CD4-positive, alpha-beta T cell treated with Interleukin-1 beta for 1 hour (primary cell): ENCODE measurements around the gene APOC4.
A peak's percentile ranks its signal among the peaks of the same experiment; 100 is the strongest.
"Not testable (repeated sequence)": the region's sequence is repeated elsewhere in the genome, so short reads cannot be mapped to it uniquely, and the experiment has no call there.

ENCODE experiments used
- DNase-seq, 2 donors: peaks; one replicate each; pipeline ENCODE4 v3.0.0-alpha.2; 2020 to 2022

The APOC4 gene

DNA sequence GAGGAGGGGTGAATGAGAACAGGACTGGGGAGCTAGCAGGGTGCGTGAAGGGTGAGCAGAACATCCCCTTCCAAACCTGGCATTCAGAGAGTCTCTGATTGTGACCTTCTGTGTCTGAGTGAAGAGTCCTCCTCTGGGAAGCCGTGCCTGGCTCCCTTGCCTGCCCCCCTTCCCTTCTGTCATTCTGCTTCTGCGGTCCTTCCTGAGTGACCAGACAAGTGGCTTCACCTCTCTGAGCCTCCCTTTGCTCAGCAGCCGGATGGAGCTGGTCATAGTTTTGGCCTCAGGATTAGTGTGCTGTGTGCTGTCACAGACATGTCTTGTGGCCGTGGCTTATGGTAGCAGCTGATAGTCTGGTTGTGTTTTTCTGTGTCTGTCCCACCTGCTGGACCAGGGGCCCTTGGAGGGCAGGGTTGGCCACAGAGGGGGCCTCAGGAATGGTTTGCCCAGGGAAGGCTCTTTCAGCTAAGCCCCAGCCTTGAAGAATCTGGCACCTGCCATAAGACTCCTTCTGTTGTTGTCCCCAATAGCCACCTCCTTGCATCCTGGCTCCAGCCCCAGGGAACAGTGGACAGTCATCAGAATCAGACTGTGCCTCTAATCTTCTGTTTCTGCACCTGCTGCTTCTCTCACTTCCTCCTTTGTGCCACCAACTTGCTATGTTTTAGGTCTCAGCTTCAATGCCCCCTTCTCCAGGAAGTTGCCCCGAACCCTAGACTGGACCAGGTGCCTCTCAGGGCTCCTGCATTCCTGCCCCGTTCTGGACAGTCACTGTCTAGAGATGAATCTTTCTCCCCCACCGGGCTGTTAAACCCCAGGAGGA lies 19.1 kb downstream of the APOC4 start:
- DNase-seq = peak in 1 of 2 donors; percentile 22

DNA sequence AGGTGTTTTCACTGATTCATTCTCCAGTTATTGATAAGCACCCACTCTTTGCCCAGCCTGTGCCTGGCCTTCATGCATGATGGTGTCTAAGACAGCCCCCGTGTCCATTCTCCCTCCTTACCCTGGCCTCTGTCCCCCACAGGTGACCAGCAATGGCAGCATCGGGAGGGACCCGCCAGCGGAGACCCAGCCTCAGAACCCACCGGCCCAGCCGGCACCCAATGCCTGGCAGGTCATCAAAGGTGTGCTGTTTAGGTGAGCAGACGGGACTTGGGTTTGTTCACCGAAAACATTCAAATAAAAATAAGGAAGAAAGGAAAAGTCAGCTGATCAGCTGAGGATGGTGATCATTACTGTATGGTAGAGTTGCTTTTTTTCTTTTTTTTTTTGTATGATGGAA lies 19.8 kb downstream of the APOC4 start:
- DNase-seq = no peak

DNA sequence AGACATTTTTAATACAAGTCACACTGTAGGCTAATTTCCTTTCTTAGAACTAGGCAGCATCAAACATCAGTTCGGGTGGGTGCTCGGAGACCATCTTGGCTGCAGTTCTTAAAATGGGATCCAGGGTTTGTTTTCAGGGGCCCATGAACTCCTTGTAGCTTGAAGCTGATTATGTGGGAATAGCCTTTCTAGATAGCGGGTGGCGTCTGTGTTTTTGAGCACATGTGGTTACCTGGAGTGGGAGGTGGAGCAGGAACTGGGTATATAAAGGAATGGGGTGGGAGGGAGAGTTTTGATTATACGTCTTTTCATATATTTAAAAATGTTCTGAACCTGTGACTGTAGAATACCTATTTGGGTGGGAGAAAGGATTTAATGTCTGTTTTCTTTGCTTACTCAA lies 26.1 kb downstream of the APOC4 start:
- no peak for DNase-seq

DNA sequence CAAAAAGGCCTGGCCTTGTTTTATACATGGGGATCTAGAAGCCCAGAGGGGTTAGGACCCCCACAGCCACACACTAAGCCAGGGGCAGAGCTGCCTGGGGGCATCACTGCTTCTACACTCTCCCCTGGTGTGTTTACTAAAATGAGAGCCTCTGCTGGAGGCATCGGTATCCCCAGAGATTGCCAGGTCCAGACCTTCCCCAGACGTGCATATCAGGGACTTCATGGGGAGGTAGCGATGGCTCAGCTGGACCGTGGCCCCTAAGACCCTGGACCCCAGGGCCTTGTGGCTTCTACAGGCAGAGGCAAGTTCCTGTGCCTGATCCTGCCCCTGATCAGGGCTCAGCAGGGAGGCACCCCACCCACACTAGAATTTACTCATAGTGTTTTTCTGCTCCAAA lies 26.6 kb downstream of the APOC4 start:
- DNase-seq = no peak

DNA sequence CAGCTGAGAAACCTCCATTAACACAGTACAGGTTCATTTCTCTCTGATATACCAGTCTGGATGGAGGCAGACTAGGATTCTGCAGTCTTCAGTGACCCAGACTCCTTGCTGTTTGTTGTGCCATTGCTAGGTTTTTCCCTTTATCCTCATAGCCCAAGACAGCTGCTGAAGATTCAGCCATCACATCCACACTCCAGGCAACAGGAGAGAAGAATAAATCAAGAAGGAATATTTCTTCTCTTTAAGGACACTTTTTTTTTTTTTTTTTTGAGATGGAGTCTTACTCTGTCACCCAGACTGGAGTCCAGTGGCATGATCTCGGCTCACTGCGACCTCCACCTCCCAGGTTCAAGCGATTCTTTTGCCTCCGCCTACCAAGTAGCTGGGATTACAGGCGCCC lies 27.4 kb downstream of the APOC4 start:
- no peak for DNase-seq

DNA sequence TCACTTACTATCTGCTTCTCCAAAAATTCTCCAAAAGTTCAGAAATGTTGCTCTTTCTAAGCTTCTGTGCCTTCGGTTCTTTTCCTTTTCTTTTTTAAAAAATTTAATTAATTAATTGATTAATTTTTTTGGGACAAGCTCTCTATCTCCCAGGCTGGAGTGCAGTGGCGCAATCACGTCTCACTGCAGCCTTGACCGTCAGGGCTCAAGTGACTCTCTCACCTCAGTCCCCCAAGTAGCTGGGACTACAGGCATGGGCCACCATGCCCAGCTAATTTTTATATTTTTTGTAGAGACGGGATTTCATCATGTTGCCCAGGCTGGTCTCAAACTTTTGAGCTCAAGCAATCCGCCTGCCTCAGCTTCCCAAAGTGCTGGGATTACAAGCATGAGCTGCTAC lies 29.4 kb downstream of the APOC4 start:
- DNase-seq = not testable (repeated sequence)

DNA sequence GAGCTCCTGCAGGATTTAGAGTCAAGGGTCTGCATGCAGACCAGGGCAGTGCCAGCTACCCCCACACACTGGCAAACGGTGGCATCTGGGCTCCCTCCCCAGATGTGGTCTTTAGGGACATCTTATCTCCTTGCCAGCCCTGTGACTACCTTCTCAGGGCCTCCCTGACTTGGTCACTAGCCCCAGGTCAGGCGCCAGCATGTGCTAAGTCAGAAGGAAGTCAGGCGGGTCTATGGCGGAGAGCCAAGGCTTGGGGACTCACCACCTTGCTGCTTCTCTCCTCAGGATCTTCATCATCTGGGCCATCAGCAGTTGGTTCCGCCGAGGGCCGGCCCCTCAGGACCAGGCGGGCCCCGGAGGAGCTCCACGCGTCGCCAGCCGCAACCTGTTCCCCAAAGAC lies 30.8 kb downstream of the APOC4 start:
- DNase-seq = no peak

DNA sequence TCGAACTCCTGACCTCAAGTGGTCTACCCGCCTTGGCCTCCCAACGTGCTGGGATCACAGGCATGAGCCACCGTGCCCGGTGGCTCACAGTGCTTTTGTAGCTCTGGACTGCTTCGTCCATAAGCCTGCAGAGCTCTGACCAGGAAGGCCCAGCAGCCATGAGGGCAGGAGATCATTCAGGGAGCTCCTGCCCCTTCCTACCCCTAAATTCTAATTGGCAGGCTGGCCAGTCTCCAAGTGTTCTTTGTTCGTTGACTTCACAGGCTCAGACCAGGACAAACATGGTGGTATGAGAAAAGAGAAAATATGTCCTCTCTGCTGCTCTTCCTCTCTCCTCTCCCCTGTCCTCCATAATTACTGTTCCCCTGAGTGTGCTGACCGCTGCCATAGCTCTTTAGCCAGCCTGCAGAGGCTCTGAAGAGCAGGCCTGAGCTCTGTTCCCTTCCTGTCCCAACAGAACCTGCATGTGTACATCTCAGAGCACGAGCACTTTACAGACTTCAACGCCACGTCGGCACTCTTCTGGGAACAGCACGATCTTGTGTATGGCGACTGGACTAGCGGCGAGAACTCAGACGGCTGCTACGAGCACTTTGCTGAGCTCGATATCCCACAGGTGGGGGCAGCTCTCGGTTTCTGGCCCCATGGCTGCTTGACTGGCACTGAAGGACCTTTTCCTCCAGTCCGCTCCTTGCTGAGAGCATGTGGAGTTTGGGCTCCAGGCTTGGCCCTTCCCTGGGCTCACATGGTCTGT lies 32.1 kb downstream of the APOC4 start:
- no peak for DNase-seq

DNA sequence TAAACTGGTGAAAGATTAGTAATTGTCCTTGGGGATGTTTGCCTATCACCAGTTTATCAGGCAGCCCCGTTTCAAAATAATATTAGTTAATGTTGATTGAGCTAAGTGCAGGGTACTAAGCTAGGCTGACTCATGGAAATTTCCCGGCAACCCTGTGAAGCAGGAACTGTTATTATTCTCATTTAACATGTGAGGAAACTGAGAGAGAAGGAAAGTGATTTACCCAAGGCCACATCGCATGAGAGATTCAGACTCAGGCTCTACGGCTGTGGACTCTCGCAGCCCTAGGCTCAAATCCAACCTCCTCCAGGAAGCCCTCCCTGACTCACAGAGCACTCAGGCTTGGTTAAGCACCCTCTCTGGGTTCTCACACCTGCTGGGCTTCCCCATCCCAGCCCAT lies 32.8 kb downstream of the APOC4 start:
- DNase-seq = no peak

DNA sequence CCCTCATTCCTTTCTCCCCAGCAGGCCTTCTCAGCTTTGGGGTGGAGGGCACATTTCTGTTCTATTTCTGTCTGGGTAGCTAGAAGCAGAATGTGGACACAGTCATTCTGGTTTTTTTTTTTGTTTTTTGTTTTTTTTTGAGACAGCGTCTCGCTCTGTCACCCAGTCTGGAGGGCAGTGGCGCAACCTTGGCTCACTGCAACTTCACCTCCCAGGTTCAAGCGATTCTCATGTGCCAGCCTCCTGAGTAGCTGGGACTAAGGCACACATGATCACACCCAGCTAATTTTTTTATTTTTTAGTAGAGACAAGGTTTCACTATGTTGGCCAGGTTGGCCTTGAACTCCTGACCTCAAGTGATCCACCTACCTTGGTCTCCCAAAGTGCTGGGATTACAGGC lies 33.4 kb downstream of the APOC4 start:
- no peak for DNase-seq

DNA sequence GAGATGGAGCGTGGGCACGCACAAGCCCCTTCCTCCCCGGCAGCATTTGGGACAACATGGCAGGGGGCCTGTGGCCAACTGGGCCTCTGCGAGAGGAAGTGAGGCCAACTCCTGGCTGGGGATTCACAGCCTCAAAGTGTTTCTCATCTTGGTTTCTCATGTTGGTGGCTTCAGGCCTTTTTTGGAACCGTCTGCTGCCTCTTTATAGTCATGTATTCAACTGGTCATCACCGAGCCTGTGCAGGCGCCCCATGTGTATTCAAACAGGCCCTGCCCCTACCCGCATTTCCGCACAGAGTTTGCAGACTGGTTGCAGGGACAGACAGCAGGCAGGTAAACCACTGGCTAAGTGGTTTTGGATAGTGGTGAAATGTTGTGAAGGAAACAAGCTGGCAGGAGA lies 42.0 kb downstream of the APOC4 start:
- no peak for DNase-seq

DNA sequence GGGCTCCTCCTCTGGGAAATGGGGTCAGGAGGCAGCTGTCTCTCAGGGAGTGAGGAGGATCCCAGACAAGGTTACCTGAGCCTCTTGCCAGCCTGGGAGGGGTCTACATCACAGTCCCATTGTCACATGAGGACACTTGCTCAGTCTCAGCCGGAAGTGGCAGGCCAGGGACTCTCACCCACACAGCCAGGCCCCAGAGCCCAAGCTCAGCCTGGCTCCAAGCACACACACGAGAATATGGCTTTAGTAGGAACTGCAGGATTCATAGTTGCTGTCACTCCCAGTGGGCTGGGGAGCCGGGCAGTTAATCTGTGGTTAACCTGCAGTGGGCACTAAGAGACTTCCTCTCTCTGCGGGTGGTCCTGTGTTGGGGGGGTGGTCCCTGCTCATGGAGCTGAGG lies 43.4 kb downstream of the APOC4 start:
- DNase-seq = no peak

DNA sequence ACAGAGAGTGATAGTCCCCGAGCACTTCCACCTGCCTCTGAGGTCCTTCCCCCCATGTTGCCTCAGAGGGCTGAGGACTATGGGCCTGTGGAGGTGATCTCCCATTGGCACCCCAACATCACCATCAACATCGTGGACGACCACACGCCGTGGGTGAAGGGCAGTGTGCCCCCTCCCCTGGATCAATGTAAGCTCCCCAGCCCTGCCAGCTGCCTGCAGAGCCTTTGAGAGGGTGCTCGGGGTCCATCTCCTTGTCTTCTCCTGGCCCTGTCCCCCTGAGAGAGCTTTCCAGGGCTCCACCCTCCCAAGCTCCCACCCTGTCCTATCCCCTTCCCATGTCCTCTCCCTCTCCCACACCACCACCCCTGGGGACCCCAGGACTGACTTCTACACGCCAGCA lies 44.4 kb downstream of the APOC4 start:
- no peak for DNase-seq

DNA sequence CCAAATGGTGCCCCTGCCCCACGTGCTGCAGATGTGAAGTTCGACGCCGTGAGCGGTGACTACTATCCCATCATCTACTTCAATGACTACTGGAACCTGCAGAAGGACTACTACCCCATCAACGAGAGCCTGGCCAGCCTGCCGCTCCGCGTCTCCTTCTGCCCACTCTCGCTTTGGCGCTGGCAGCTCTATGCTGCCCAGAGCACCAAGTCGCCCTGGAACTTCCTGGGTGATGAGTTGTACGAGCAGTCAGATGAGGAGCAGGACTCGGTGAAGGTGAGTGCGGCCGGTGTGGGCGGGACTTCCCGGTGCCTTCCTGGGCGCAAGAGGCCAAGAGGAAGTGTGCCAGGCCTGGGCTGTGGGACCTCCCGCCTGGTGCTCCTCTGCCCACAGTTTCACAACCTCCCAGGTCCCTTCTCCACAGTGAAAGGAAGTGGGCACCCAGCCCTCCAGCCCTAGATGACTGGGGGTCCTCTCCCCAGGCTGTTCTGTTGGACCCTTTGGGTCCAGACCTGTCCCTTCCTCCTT lies 45.2 kb downstream of the APOC4 start:
- DNase-seq = no peak

DNA sequence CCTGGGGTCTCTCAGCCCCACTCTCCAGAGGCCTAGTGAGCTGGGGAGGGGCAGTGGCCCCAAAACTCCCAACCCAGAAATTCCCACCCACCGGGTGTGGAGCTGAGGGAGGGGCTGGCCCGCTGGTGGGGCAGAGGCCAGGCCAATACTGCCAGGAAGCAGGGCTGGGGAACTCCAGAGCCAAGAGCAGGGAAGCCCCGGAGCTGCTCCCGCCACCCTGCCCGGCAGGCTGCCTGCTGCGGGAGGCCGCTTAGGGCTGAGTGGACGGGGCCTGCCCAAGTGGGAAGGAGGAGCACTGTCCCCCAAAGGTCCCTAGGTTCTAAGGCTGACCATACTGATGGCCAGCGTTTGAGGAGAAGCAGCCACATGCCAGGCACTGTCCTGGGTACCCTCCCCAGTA lies 46.2 kb downstream of the APOC4 start:
- no peak for DNase-seq

DNA sequence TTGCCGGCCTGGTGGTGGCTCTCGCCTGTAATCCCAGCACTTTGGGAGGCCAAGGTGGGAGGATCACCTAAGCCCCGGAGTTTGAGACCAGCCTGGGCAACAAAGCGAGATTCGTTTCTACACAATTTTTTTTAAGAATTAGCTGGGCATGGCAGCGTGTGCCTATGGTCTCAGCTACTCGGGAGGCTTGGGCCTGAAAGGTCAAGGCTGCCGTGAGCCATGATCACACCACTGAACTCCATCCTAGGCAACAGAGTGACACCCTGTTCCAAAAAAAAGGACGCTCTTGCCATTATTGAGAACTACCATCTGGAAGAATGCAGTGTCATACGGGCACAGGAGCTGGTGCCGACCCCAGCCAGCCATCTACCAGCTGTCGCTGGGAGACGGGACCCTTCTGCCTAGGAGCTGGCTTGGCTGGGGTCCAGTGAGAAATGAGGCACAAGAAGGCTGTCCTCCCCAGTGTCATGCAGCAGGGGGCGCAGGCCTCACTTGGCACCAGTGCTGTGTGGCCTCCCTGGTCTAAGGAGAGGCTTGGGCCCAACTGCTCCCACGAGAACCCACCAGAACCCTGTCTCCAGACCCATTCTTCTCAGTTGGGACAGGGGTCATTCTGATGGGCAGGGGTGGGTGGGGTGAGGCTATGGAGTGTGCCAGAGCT lies 47.0 kb downstream of the APOC4 start:
- peak; percentile 65 to 66 for DNase-seq

DNA sequence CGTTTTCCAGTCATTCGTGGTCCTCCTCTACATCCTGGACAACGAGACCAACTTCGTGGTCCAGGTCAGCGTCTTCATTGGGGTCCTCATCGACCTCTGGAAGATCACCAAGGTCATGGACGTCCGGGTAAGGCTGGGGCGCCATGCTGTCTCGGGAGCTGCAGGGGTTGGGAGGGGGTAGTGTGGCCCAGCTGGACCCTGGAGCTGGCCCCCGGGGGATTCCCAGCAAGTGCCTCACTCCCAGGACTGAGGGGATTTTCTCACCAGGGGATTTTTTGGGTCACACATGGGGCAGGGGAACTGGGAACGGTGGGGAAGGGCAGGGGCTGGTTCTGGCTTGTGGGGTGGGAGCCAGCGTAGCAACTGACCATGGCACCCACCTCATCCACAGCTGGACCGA lies 48.4 kb downstream of the APOC4 start:
- DNase-seq = no peak

DNA sequence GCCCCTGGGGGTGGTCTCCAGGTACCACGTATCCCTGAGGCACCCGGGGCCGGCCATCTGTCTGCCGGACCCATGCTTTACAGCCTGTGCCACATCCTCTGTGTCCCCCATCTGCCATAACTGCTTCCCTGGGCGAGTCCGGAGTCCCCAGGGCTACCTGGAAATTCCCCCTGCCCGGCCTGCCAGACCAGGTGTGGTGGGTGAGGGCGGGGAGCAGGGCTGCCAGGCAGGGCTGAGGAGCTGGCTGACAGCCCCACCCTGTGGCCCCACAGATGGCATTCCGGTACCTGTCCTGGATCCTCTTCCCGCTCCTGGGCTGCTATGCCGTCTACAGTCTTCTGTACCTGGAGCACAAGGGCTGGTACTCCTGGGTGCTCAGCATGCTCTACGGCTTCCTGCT lies 48.9 kb downstream of the APOC4 start:
- DNase-seq = no peak

DNA sequence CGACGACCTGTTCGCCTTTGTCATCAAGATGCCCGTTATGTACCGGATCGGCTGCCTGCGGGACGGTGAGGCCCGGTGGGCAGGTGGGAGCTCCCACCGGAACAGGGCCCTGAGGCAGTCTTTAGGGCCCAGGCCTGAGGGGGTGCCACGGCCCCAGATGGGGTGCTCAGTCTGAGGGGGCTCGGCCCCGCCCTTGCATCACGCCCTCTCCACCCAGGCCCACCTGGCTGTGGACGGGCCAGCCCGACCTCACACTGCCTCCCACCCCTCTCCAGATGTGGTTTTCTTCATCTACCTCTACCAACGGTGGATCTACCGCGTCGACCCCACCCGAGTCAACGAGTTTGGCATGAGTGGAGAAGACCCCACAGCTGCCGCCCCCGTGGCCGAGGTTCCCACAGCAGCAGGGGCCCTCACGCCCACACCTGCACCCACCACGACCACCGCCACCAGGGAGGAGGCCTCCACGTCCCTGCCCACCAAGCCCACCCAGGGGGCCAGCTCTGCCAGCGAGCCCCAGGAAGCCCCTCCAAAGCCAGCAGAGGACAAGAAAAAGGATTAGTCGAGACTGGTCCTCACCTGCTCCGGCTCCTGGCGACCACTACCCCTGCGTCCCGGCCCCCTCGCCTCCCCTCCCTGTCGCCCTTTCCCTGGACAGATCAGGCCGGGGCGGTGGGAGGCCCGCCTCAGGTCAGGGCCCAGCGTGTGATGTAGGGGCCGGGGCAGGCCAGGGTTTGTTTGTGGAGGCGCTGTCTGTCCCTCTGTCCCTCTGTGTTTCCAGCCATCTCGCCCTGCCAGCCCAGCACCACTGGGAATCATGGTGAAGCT lies 50.5 kb downstream of the APOC4 start:
- no peak for DNase-seq

DNA sequence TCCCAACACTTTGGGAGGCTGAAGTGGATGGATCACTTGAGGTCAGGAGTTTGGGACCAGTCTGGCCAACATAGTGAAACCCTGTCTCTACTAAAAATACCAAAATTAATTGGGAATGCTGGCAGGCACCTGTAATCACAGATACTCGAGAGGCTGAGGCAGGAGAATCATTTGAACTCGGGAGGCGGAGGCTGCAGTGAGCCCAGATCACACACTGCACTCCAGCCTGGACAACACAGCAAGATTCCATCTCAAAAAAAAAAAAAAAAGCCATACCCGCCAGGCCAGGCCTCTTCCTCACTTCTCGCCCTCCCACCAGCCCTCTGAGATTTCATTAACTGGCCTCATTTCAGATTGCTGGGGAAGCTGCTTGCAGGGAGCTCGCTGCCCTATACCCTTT lies 51.5 kb downstream of the APOC4 start:
- DNase-seq = no peak

DNA sequence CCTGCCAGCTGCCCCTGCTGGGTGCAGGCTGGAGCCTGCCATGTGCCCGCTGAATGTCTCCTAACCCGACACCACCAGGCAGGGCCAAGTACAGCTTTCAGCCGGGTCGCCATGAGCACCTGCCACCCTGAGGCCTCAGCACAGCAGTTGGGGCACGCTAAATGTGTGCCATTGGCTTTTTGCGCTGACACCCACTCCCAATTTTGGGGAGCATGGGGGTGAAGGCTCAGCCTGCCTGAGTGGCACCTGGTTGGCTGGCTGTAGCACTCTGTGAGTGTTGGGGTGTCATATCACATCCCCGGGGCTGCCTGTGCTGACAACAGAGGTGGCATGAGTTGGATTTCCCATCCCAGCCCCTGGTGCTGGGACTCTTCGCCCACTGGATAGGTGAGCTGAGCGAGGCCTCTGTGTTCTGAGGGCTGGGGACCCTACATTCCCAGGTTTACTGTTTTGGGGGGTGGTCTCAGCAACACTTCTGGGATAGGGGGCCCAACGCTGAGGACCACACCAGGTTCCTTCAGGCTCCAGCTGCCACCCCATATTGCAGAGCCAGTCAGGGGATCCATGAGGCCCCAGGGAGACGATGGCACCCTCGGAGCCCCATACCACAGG lies 52.0 kb downstream of the APOC4 start:
- DNase-seq = no peak
